DND-41 (cell line): Measurements from ENCODE around the gene FAF1.

ENCODE experiments used
- CTCF ChIP-seq: IDR thresholded peaks from 2 replicates; pipeline ENCODE4 v1.5.1; 2012; ENCODE audit warnings: borderline replicate concordance, low read length, moderate library complexity, mild to moderate bottlenecking; ENCODE audit not compliant: poor library complexity, severe bottlenecking; ENCODE audit errors: extremely low read depth
- EZH2 ChIP-seq: IDR thresholded peaks from 3 replicates; pipeline ENCODE4 v1.6.1; 2012; ENCODE audit warnings: borderline replicate concordance, low read depth, mild to moderate bottlenecking, moderate library complexity, low read length, inconsistent platforms; ENCODE audit not compliant: severe bottlenecking

DNA sequence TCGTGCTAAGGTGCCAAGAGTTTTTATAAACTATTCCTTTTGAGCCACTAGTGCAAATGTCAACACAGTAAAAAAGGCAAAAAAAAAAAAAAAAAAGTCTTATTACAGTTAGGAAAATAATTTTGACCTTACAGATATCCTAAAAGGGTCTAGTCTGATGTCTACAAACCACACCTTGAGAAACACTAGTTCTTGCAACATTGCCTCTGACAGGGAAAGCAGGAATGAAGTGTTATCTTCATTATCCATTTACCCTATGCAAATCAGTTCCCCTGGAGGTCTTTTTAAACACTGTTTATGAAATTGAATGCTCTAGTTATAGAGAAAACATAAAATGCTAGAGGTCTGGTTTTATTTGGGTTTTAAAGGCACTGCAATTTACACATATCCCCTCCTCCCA is 421.6 kb downstream of the FAF1 start:
- TF ChIP-seq EZH2 (no peak), CTCF (no peak)
